D341Med (cell line): ENCODE results near the gene PYY.
A peak's percentile ranks its signal among the peaks of the same experiment; 100 is the strongest.
"Not testable (repeated sequence)": the region's sequence is repeated elsewhere in the genome, so short reads cannot be mapped to it uniquely, and the experiment has no call there.

Experiments used
- DNase-seq: peaks from one replicate; pipeline ENCODE4 v3.0.0; 2012; ENCODE audit warnings: low spot score

The PYY gene

DNA sequence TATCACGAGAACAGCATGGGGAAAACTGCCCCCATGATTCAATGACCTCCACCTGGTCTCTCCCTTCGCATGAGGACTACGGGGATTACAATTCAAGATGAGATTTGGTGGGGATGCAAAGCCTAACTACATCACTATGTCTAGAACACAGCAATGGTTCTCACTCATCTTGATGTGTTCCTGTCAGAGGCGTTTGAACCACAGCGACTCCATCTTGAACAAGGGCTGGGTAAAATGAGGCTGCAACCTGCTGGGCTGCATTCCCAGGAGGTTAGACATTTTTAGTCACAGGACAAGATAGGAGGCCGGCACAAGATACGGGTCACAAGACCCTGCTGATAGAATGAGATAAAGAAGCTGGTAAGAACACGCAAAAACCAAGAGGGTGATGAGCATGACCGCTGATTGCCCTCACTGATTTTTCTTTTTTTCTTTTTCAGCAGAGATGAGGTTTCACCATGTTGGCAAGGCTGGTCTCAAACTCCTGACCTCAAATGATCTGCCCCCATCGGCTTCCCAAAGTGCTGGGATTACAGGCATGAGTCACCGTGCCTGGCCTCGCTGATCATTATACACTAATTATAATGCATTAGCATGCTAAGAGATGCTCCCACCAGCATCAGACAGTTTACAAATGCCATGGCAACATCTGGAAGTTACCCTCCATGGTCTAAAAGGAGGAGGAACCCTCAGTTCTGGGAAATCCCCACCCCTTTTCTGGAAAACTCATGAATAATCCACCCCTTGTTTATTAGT lies 8.5 kb downstream of the PYY start:
- no peak for DNase-seq

DNA sequence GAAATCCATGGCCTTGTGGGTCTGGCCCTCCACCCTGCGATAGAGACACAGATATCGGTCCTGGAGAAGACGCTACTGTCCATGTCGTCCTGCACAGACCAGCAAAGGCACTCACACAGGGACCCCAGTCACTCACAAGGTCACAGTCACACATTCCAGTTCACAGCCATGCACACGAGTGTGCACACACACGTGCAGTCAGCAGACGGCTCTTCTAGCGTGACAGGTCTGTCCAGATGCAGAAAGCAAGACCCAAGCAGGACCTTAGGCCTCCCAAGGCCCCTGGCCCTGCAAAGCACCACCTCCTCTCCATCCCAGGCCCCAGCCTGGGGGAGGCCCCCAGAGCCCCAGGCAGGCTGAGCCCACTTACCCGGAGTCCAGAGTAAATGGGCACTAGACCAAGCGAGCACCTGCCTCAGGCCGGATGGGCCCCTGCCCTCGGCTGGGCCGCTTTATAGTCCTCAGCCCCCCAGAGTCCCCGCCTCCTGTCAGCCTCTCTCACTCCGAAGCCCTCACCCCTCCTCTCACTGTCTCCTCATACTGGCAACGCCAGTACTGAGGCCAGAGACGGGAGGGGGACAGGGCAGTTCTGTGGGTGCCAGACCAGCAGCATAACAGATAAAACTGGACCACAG lies 11.6 kb downstream of the PYY start, which contains the start of gene PPY:
PPY (minus strand) TSS at position 426 of the 635 bp plus-strand sequence. CDS start 822 bp downstream, outside the sequence.
- DNase-seq: peak; percentile 28

DNA sequence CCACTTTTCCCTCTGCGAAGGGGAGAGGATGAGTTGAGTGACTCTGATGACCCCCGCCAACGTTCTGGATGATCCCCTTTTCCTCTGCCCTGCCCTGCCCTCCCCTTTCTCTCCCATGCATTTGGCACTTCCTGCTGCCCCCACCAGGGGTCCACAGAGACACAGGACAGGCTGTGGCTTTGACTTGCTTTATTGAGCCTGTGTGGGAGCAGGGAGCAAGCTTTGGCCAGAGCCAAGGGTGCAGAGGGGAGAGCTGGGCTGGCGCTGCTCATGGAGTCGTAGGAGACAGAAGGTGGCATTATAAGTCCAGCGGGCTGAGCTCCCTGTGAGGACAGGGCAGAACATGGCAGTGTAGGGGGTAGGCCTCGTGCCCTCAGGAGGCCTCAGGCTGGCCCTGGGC lies 13.1 kb downstream of the PYY start:
- DNase-seq: peak; percentile 87

DNA sequence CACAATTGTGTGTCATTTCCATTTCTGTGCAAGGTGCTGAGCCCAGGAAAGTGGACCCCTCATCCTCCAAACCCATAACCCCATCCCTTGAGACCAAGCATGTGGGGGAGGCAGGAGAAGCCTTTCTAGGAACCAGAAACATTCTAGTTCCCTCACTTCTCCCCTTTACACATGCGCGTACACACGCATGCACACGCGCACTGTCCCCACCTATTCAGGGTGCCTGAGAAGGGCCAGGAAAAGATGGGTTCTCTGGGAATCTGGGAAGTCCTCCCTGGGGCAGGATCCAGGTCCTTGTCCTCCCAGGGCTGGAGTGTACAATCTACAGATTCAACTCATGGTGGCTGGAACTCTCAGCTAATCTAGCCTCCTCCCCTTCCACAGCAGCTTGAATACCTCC lies 13.9 kb downstream of the PYY start:
- DNase-seq: peak; percentile 22

DNA sequence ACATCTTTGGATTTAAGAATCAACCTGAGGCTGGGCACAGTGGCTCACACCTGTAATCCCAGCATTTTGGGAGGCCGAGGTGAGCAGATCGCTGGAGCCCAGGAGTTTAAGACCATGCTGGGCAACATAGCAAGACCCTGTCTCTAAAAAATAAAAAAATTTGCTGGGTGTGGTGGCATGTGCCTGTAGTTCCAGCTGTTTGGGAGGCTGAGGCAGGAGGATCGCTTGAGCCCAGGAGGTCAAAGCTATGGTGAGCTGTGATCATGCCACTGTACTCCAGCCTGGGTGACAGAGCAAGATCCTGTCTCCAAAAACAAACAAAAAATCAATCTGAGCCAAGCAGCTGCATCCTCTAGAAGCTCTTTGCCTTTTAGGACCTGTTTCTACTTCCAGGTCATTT lies 14.3 kb downstream of the PYY start:
- not testable (repeated sequence) for DNase-seq

DNA sequence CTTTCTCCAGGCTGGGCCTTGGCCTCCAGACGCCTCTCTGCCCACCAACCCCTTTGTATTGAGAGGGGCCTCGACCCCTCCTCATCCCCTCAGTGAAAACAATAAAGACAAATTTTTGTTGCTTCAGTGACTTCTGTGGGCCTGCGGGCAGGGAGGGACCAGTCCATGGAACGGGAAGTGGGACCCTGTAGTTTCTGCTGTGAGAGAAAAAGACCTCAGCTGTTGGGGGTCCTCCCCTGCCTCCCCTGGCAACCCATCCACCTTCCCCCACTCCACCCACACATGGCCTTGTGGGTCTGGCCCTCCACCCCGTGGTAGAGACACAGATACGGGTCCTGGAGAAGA lies 14.9 kb downstream of the PYY start:
- DNase-seq: peak; percentile 30

DNA sequence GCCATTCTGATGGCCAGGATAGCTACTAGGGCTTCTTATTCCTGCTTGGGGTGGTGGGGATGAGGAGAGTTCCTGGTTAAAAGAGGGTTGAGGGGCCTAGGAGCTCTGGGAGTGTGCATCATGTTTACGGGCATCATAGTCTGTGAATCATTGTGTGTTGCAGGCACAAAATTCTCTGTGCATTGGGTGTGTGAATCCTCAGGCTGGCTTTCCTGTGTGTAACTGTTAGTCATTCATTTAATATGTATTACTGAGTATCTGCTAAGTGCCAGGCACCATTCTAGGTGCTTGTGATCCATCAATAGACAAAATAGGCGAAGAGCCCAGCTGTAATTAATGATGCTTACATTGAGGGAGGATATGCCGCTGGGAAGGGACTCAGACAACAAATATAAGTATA lies 17.3 kb downstream of the PYY start:
- DNase-seq: no peak

DNA sequence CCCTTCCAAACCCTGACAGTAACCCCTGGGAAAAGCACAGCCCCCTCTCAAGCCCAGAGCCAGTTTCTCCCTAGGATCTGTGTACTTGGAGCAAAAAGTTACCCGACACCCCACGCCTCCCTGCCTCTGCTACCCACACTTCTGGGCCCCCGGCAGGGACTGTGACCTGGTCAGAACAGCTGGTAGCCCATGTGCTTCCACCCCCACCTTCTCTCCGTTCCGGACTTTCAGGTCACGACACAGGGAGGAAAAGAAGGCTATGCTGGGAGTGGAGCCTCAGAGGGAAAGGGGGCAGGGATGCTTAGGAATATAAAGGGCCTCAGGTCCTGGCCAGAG lies 17.8 kb downstream of the PYY start:
- DNase-seq: peak; percentile 20

DNA sequence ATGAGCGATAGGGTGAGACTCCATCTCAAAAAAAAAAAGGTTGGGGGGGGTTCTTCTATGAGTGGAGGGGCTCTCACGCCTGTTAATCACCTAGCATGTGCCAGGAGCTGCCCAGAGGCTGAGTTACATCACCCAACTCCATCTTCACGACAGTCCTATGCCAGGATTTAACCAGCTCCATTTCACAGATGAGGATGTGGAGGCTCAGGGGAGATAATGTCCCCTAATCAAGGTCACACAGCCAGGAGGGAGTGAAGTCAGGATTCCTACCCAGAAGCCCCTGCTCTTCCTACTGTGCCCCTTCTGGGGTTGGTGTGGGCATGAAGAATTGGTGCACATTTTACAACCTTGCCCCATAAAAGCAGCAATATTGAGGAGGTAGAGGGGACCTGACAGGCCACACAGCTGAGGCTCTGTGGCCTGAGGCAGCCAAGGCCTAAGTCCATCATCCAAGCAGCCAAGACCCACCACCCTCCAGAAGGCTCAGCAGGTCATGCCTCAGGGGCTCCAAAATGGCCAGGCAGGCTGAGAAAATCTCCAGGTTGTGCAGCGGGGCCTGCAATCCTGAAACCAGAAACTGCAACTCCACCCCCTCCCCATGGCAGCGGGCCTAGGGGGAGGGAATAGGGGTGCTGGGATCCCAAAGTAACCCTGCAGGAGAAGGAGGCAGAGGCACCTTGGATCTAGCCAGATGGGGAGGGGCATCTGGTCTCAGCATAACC lies 18.4 kb downstream of the PYY start:
- DNase-seq: peak; percentile 26

DNA sequence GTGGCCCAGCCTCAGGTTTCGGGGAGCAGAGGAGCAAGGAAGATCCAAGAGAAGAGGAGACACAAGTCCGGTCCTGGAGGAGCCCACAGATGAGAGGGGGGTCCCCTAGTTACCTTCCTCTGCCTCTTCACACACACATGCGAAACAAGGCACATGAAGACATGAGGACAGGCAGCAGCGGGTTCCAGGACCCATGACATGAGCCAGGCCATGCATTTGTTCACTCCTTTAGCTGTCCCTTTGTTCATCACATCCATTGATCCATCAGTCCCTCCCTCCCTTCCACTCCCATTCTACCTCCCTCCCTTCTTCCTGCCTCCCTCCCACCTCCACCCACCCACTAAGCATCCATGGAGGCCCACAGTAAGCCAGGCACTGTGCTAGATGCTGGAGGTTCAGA lies 20.8 kb downstream of the PYY start:
- no peak for DNase-seq

DNA sequence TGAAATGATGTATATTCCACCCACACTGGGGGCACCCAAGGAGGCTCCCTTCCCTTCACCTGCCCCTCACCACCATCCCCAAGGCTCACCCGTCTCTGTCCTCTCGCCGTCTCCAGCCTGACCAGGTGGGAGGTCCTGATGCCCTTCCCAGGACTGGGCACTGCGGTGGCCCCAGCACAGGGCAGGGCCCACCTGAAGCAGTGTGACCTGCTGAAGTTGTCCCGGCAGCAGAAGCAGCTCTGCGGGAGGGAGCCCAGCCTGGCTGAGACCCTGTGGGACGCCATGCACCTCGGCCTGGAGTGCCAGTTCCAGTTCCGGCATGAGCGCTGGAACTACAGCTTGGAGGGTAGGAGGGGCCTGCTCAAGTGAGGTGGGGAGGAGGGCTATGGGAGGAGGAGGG lies 21.4 kb downstream of the PYY start:
- DNase-seq: peak; percentile 29

DNA sequence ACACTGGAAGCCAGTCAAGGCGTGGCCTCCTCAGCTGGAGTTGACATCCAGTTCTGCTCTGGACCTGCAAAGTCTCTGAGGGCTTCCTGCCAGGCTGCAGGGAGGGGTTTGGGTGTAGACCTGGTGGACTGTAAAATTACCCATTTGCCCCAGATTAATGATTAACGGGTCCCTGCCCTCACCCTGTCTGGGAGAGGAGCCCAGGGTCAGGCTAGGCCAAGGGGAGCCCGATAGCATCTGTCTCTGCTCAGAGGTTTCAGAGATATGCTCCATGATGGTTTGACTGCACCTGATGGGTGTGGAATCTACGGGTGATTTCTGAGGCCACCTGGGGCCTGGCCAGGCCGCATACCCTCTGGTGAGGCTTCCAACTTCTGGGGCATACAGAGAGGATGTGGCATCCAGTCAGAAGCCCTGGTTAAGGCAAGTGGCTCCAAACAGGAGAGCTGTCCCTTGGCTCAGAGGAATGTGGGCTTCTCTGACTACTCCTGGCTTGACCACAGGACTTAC lies 22.6 kb downstream of the PYY start:
- no peak for DNase-seq

DNA sequence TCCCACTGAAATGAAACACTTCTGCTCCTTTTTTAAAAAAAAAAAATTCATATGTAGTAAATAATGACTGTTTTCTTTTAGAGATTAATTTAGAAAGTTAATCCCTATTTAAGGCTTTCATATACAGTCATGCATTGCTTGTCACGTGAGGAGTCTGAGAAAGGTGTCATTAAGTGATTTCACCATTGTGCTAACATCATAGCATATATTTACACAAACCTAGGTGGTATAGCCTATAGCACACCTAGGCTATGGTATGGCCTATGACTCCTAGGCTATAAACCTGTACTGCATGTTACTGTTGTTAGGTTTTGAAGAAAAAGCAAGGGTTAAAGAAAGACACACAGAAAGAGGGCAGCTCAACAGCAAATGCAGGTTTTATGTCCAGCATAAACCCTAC lies 25.1 kb downstream of the PYY start:
- DNase-seq: no peak

DNA sequence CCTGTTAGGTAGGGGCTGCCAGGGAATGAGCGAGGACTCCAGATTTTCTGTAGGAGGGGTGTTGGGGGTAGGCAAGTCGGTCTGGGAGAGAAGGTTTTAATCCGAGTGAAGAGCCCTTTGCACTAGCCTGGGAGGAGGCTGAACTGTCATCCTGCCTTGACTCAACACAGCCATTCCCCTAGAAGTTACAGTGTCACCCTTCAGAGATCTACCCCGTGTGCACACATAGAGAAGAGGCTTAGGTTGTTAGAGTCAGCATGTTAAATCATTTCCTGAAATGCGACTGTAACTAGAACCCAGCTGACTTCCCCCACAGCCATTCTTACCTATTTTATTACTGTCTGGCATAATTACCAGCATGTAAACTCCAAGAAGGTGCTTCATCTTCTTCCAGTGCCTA lies 25.8 kb downstream of the PYY start:
- not testable (repeated sequence) for DNase-seq

DNA sequence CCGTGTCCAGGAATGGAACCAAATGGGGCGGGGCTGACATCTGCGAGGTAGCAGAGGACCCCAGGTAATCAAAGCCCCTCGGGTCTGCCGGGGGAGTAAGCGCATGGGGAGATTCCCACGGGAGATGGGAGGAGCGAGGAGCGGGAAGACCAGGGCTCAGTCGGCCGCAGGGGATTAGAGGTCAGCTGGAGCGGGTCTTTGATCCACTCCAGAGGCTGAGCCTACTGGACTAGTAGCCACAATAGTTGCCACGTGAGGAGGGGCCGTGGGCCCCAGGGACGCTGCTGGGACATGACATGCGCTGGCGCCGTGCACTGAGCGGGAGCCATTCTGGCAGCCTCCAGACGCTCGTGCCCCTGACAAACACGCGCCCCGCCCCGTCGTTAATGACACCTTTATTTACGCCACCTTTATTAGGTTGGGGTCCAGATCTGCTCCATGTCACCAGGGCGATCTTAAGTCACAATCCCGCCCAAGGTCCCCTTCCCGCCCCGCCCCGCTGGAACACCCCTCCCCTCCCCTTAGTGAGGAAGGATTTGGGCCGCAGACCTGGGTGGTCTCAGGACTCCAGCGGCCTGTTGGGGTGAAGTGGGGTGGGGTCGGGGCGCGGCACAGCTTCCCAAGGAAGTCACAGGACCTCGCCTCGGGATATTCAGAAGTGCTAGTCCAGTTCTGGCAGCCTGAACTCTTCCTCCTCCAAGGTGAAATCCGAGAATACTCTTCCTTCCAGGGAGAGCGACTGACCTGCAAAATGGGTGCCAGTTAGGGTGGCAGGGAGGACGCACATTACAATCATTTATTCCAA lies 26.5 kb downstream of the PYY start:
- no peak for DNase-seq

DNA sequence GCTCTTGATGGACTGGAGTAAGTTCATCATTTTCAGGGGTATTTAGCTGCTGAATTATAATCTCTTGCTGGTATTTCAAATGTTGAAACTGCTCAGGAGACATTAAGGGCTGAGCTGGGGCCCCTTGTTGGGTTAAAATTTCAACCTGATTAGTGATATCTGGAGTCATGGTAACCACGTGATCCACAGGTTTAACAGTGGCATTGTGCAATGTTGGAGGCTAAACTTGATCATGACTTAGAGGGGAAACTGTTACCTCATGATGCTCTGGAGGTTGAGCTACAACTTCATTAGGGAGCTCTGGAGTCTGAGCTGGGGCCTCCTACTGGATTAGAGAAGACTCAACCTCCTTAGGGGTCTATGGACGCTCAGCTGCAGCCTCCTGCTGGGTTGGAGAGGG lies 29.2 kb downstream of the PYY start:
- no peak for DNase-seq

DNA sequence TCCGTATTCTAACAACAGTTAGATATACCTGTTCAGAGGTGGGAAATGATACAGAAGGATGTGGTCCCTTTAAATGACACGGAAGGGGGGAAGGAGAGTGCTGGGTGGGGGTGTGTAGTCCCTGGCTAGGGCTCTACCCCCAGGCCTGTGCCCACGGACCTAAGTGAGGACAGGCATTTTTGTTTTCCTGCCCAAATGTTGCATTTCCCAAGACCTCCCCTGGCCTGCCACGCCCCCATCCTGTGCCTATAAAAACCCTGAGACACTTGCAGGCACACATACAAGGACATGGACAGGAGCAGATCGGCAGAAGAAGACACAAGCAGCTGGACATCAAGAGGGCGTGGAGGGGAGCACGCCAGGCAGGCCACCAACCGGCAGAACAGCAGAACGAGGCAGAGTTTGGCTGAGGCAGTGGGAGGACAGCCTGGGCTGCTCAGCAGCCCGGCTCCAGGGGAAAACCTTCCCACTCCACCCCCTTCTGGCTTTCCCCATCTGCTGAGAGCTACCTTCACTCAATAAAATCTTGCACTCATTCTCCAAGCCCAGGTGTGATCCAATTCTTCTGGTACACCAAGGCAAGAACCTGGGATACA lies 33.1 kb downstream of the PYY start:
- no peak for DNase-seq

DNA sequence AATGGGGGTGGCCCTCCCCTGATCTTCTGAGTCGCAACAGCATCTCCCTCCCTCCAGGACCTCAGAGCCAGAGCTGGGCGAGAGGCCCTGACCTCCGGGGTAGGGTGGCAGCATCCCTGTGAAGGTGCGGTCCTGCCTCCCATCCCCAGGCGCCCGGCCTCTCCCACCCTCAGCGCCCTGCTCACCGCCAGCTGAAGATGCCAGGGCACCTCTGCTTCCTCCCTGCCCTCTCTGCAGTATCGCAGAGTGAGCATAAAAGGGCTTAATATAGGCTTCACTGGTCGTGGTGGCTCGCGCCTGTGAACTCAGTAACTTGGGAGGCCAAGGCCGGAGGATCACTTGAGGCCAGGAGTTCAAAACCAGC lies 35.7 kb downstream of the PYY start:
- no peak for DNase-seq

DNA sequence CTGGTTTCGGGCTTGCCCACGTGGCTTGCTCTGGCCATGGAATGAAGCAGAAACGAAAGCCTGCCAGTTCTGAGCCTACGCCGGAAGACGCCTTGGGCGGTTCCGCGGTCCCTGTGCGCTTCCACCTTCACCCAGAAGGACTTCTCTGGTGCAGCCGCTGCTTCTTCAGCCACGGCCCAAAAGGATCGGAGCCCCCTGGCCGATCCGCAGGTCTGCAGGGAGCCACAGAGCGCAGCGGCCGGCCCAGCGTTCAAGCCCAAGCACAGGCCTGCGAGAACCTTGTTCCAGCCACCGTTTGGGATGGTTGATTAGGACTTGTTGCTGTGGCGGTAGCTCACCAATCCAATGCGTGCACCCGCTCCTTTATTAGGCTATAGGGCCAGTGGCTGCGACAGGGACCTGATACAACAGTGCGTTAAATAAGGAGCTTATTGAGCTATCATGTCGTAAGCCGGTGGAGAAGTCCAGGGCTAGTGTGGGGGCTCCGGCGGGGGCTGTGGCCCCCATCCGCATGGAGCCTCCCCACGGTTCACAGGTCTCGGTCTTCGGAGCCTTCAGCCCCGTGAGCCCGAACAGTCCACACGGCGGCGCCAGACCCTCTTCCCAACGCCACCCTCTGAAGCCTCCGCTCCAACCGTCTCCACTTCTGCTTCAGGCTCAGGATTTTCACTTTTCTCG lies 36.3 kb downstream of the PYY start:
- no peak for DNase-seq

DNA sequence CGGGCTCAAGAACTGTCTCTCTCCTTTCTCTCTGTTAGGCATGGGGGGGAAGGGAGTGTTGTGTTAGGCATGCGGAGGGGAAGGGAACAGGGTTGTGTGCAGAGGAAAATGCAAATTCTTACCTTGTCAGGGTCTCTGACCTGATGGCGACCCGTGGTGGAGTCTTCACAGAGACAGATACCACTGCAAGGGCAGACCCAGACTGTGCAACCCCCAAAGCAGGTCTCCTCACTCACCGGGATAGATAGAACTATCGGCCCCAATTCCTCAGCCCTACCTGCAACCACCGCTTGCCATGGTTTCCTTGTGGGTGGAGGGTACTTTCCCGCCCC lies 36.8 kb downstream of the PYY start:
- DNase-seq: no peak

DNA sequence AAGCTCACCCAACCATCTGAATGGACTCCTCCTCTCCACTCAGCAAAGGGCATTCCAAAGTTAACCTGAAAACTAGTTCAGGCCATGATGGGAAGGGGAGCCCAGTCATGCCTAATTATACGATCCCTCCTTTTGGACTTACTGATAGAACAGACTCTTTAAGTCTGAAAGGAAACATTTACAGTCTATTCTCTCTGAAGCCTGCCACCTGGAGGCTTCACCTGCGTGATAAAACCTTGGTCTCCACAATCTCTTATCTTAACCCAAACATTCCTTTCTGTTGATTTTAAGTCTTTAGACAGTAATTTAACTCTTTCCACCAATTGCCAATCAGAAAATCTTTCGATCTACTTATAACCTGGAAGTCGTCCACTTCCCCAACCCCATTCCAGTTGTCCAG lies 37.4 kb downstream of the PYY start:
- DNase-seq: no peak

DNA sequence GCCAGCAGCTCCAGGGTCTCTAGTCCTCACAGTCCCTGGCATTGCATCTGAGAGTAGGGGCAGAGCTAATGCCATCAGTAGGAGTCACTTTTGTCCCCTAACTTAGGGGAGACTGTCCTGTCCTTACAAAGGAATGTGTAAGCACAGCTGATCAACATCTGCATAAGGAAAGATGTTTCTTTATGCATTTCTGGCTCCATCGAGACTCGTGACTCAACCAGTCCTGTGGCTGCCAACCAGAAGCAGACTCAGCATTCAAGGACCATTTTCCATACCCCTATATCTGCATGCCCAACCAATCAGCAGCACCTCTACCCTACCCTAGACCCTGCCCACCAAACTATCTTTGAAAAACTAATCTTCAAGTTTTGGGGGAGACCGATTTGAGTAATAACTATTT lies 38.2 kb downstream of the PYY start:
- DNase-seq: no peak
